Right forelimb (tissue), 1 donor: ENCODE data around the gene PLCB3.
A peak's percentile ranks its signal among the peaks of the same experiment; 100 is the strongest.
"Not testable (repeated sequence)": the region's sequence is repeated elsewhere in the genome, so short reads cannot be mapped to it uniquely, and the experiment has no call there.

Experiments used
- DNase-seq: peaks from one replicate; pipeline ENCODE4 v3.0.0-alpha.2; 2018

PLCB3 gene

DNA sequence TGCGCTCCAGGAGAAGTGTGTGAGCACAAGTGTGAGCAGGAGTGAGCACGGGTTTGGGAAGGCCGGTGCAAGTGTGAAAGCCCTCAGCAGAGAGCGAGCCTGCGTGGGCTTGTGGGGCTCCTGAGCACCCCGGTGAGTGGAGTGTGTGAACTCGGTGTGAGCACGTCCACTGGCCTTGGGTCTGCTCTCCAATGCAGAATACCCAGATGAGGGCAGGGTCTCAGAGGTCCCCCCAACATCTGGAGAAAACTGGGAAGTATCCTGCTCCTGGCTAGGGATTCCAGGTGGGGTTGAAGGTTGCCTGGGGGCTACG lies 55.2 kb downstream of the PLCB3 start:
- DNase-seq = no peak

- DNase-seq = no peak
Measured at GRCh38 chr11:64306876-64307622, 55.7 kb downstream of the PLCB3 start.

- DNase-seq = not testable (repeated sequence)
Measured at GRCh38 chr11:64307795-64308194, 56.5 kb downstream of the PLCB3 start.

- no peak for DNase-seq
Measured at GRCh38 chr11:64312947-64313346, 61.6 kb downstream of the PLCB3 start.

DNA sequence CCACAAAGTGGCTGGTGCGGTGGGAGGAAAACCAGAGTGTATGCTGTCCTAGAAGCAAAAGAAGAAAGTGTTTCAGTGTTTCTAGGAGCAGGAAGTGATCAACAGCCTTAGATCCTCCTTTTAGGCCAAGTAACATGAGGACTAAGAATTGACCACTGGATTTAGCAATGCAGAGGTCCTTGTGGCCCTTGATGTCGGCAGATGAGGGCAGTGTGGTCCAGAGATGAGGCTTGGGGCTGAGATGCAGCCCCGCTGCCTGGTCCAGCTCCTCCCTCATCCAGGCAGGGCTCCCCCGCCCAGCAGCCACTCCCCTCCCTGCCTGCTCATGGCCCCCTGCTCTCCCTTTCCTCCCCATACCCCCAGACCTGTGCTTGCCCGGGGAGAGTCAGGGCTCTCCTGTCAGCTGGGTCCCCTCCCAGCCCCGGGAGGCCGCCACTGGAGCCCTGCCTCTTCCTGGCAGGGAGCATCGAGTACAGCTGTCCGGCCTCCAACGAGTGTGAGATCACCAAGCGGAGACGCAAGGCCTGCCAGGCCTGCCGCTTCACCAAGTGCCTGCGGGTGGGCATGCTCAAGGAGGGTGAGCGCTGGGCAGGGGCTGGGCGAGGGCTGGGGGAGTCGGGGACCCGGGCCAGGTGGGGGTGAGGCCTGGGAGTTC lies 62.3 kb downstream of the PLCB3 start:
- DNase-seq = no peak

- no peak for DNase-seq
Measured at GRCh38 chr11:64314146-64314804, 62.9 kb downstream of the PLCB3 start.

DNA sequence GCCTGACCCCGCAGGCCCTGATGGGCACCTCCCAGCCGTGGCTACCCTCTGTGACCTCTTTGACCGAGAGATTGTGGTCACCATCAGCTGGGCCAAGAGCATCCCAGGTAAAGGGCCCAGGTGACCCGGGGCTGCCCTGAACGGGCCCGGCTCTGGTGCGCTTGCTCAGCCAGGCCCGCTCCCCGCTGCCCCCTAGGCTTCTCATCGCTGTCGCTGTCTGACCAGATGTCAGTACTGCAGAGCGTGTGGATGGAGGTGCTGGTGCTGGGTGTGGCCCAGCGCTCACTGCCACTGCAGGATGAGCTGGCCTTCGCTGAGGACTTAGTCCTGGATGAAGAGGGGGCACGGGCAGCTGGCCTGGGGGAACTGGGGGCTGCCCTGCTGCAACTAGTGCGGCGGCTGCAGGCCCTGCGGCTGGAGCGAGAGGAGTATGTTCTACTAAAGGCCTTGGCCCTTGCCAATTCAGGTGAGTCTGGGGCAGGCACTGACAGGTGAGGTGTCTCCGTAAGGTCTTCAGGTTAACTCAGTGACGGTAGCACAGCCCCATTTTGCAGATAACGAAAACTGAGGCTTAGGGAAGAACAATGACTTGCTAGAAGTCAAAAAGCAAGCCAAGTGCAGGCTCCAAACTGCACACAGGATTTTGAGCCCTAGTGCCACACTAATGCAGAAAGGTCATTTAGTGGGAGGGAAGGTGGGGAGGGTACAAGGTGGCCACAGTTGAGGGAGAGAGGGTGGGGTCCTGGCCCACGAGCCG lies 63.7 kb downstream of the PLCB3 start:
- DNase-seq = no peak

DNA sequence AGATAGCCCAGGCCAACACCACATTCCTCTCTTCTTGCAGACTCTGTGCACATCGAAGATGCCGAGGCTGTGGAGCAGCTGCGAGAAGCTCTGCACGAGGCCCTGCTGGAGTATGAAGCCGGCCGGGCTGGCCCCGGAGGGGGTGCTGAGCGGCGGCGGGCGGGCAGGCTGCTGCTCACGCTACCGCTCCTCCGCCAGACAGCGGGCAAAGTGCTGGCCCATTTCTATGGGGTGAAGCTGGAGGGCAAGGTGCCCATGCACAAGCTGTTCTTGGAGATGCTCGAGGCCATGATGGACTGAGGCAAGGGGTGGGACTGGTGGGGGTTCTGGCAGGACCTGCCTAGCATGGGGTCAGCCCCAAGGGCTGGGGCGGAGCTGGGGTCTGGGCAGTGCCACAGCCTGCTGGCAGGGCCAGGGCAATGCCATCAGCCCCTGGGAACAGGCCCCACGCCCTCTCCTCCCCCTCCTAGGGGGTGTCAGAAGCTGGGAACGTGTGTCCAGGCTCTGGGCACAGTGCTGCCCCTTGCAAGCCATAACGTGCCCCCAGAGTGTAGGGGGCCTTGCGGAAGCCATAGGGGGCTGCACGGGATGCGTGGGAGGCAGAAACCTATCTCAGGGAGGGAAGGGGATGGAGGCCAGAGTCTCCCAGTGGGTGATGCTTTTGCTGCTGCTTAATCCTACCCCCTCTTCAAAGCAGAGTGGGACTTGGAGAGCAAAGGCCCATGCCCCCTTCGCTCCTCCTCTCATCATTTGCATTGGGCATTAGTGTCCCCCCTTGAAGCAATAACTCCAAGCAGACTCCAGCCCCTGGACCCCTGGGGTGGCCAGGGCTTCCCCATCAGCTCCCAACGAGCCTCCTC lies 64.6 kb downstream of the PLCB3 start:
- DNase-seq = not testable (repeated sequence)

DNA sequence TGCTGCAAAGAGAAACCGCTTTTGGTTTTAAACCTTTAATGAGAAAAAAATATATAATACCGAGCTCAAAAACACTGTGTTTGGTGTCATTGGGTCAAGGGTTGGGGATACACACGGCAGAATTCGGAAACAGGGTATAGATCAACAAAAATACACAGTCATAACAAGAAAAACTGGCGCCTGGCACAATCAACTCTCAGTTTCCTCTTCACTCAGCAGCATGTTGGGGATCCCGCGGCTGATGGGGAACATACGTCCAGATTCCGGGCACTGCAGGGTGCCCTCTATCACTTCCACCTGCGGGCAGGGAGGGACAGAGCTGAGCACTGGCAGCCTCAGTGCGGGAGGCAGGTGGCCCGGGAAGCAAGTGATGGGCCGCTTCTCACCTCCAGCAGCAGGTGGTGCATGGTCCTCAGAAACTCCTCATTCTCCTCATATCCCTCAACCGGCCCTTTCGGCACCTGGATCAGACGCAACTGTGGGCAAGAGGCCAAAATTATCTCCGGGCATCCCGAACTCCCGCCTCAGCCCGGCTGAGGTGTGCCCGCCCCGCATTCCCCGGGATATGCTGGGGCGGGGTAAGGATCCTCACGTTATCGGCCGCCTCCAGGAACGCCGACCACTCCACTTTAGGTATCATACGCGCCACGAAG lies 65.5 kb downstream of the PLCB3 start:
- no peak for DNase-seq

DNA sequence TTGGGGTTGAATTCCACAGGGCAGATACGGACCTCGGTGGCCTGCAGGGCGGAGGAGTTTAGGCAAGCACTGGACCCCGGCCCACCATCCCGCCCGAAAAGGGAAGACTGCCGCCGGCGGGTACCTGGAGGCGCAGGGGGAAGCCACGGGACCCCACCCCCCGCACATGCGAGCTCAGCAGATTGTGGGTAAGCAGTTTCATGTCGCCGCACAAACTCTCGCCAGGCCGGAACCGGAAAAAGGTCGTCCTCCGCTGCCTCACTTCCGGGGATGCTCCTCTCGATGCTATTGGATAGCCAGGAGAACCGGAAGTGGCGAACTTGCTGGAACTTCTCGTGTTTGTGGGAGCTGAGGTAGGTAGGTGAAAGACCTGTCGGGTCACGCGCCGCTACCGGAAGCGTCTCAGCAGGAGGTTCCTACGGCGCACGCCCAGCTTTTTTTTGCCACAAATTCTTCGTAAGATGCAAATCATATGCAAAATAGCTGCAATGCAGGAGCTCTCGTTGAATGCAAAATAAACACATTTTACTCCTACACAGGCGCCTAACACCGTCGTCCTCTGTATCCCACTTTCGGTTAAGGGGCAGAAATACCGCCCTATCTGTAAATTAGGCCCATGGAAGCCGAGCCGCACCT lies 66.1 kb downstream of the PLCB3 start, which contains the start of gene TRMT112:
Gene TRMT112 (minus strand): TSS at position 235 of the 636 bp plus-strand sequence. CDS start 33 bp downstream, at position 202.
- peak; percentile 95 for DNase-seq

- DNase-seq = peak; percentile 96
Measured at GRCh38 chr11:64317961-64318765, 66.8 kb downstream of the PLCB3 start, which contains the start of gene PRDX5. Gene PRDX5, plus strand, starts transcription at chr11:64318121. Its CDS starts 95 bp downstream, at chr11:64318216.
